Neuron (in vitro differentiated cells): ENCODE data around the gene STX16.
"Not testable (repeated sequence)": the region's sequence is repeated elsewhere in the genome, so short reads cannot be mapped to it uniquely, and the experiment has no call there.

Source experiments
- H2AFZ ChIP-seq: one replicate; pipeline ENCODE4 v1.6.1; 2013; ENCODE audit warnings: low read depth, mild to moderate bottlenecking, inconsistent platforms, low read length, moderate library complexity
- H3K27me3 ChIP-seq: one replicate; pipeline ENCODE4 v1.6.1; 2013; ENCODE audit warnings: low read length; ENCODE audit not compliant: insufficient read depth
- H3K36me3 ChIP-seq: one replicate; pipeline ENCODE4 v1.6.1; 2013; ENCODE audit warnings: low read length; ENCODE audit not compliant: insufficient read depth
- H3K4me1 ChIP-seq: one replicate; pipeline ENCODE4 v1.6.1; 2013; ENCODE audit warnings: low read length; ENCODE audit not compliant: insufficient read depth
- H3K4me3 ChIP-seq: 2 replicates; pipeline ENCODE4 v1.5.1; 2013; ENCODE audit warnings: mild to moderate bottlenecking, low read length, moderate library complexity
- H3K9me3 ChIP-seq: one replicate; pipeline ENCODE4 v1.6.1; 2013; ENCODE audit warnings: low read length

The STX16 gene

GRCh38 chr20:58636396-58636982 lies 14.6 kb upstream of the STX16 start:
- no peaks in the 10 kb centered on the region for H3K9me3 ChIP-seq
- H2AFZ ChIP-seq: no peak overlapping the region
- H3K4me1 ChIP-seq: no peaks in the 10 kb centered on the region
- H3K4me3 ChIP-seq: no peak overlapping the region
- peaks cover 8% of the 10 kb centered on the region for H3K27me3 ChIP-seq
- no peaks in the 10 kb centered on the region for H3K36me3 ChIP-seq

- Histone ChIP-seq H3K4me1 (no peaks in the 10 kb centered on the region), H2AFZ (no peak overlapping the region), H3K9me3 (no peaks in the 10 kb centered on the region), H3K4me3 (no peak overlapping the region), H3K36me3 (no peaks in the 10 kb centered on the region), H3K27me3 (peaks cover 8% of the 10 kb centered on the region)
Measured at GRCh38 chr20:58636983-58637421, 14.1 kb upstream of the STX16 start.

GRCh38 chr20:58637466-58638213 lies 13.4 kb upstream of the STX16 start:
- H3K27me3 ChIP-seq: peaks cover 8% of the 10 kb centered on the region
- no peaks in the 10 kb centered on the region for H3K4me1 ChIP-seq
- H3K36me3 ChIP-seq: no peaks in the 10 kb centered on the region
- no peaks in the 10 kb centered on the region for H3K9me3 ChIP-seq
- H3K4me3 ChIP-seq: no peak overlapping the region
- H2AFZ ChIP-seq: no peak overlapping the region

GRCh38 chr20:58638467-58639181 lies 12.5 kb upstream of the STX16 start:
- no peak overlapping the region for H2AFZ ChIP-seq
- no peaks in the 10 kb centered on the region for H3K4me1 ChIP-seq
- H3K4me3 ChIP-seq: no peak overlapping the region
- peaks cover 10% of the 10 kb centered on the region for H3K27me3 ChIP-seq
- H3K36me3 ChIP-seq: no peaks in the 10 kb centered on the region
- no peaks in the 10 kb centered on the region for H3K9me3 ChIP-seq

GRCh38 chr20:58639182-58640146 lies 11.6 kb upstream of the STX16 start:
- H3K27me3 ChIP-seq: peaks cover 11% of the 10 kb centered on the region
- no peak overlapping the region for H3K4me3 ChIP-seq
- H3K36me3 ChIP-seq: no peaks in the 10 kb centered on the region
- H3K4me1 ChIP-seq: no peaks in the 10 kb centered on the region
- no peak overlapping the region for H2AFZ ChIP-seq
- no peaks in the 10 kb centered on the region for H3K9me3 ChIP-seq

- H3K4me3 ChIP-seq: no peak overlapping the region
- no peaks in the 10 kb centered on the region for H3K4me1 ChIP-seq
- H2AFZ ChIP-seq: no peak overlapping the region
Measured at GRCh38 chr20:58640446-58640845, 10.6 kb upstream of the STX16 start.

GRCh38 chr20:58642441-58642840 lies 8.6 kb upstream of the STX16 start:
- Histone ChIP-seq H3K9me3 (no peaks in the 10 kb centered on the region), H3K36me3 (no peaks in the 10 kb centered on the region), H3K27me3 (peaks cover 8% of the 10 kb centered on the region), H3K4me3 (no peak overlapping the region), H3K4me1 (no peaks in the 10 kb centered on the region), H2AFZ (no peak overlapping the region)

More at GRCh38 chr20:58640446-58640845, 10.6 kb upstream of the STX16 start:
- peaks cover 11% of the 10 kb centered on the region for H3K27me3 ChIP-seq
- no peaks in the 10 kb centered on the region for H3K9me3 ChIP-seq
- no peaks in the 10 kb centered on the region for H3K36me3 ChIP-seq

- H3K27me3 ChIP-seq, H3K36me3 ChIP-seq, H2AFZ ChIP-seq, H3K9me3 ChIP-seq, H3K4me3 ChIP-seq, H3K4me1 ChIP-seq: not testable (repeated sequence)
Measured at GRCh38 chr20:58642896-58643295, 8.2 kb upstream of the STX16 start.

- peaks cover 6% of the 10 kb centered on the region for H3K27me3 ChIP-seq
- H3K9me3 ChIP-seq: no peaks in the 10 kb centered on the region
- no peak overlapping the region for H3K4me3 ChIP-seq
- no peaks in the 10 kb centered on the region for H3K4me1 ChIP-seq
- no peaks in the 10 kb centered on the region for H3K36me3 ChIP-seq
- H2AFZ ChIP-seq: no peak overlapping the region
Measured at GRCh38 chr20:58645412-58645968, 5.6 kb upstream of the STX16 start.

GRCh38 chr20:58646257-58646656 lies 4.8 kb upstream of the STX16 start:
- H3K36me3 ChIP-seq: no peaks in the 10 kb centered on the region
- no peaks in the 10 kb centered on the region for H3K4me1 ChIP-seq
- peaks cover 6% of the 10 kb centered on the region for H3K27me3 ChIP-seq
- H2AFZ ChIP-seq: no peak overlapping the region
- no peaks in the 10 kb centered on the region for H3K9me3 ChIP-seq
- H3K4me3 ChIP-seq: no peak overlapping the region

GRCh38 chr20:58646703-58647102 lies 4.4 kb upstream of the STX16 start:
- Histone ChIP-seq H3K27me3 (peaks cover 6% of the 10 kb centered on the region), H3K4me1 (no peaks in the 10 kb centered on the region), H3K9me3 (no peaks in the 10 kb centered on the region), H2AFZ (no peak overlapping the region), H3K4me3 (no peak overlapping the region), H3K36me3 (no peaks in the 10 kb centered on the region)

GRCh38 chr20:58647162-58647795 lies 3.8 kb upstream of the STX16 start:
- Histone ChIP-seq H2AFZ (no peak overlapping the region), H3K27me3 (peaks cover 6% of the 10 kb centered on the region), H3K4me1 (no peaks in the 10 kb centered on the region), H3K36me3 (no peaks in the 10 kb centered on the region), H3K4me3 (no peak overlapping the region), H3K9me3 (no peaks in the 10 kb centered on the region)
